Gastrocnemius medialis (tissue), 4 donors: ENCODE measurements around the gene BRWD1.

ENCODE experiments used
- POLR2A ChIP-seq, 2 donors: fragments of 450-650 bp; IDR thresholded peaks; one replicate each; pipeline ENCODE4 v1.6.1; 2017; ENCODE audit warnings: antibody characterized with exemption in 2 of 2, mild to moderate bottlenecking in 2 of 2, moderate library complexity in 2 of 2
- TF ChIP-seq, protein P1 (sequence below), 5 experiments: fragments of 450-650 bp in 3 of 5; fragments of 200-600 bp in 2 of 5; sonication (generic) in 2 of 5; IDR thresholded peaks in 4 of 5; conservative IDR thresholded peaks in 1 of 5; 1 replicate in 4 of 5; 2 replicates in 1 of 5; pipeline ENCODE4 v1.5.1; 2016 to 2019; ENCODE audit warnings: antibody characterized with exemption in 5 of 5, mild to moderate bottlenecking in 3 of 5, moderate library complexity in 3 of 5

DNA sequence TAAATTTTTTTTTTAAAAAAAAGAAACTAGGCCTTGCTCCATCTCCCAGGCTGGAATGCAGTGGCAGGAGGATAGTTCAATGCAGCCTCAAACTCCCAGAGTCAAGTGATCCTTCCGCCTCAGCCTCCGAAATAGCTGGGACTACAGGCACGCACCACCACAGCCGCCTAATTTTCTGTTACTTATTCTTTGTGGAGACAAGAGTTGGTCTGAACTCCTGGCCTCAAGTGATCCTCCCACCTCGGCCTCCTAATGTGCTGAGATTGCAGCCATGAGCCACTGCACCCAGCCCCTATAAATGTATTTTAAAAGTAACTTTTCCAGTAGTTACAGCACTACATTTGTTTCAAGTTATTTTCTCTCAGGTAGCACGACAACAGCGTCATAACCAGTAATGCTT, 2.3 kb downstream of the BRWD1 start:
- TF ChIP-seq, protein P1, sequence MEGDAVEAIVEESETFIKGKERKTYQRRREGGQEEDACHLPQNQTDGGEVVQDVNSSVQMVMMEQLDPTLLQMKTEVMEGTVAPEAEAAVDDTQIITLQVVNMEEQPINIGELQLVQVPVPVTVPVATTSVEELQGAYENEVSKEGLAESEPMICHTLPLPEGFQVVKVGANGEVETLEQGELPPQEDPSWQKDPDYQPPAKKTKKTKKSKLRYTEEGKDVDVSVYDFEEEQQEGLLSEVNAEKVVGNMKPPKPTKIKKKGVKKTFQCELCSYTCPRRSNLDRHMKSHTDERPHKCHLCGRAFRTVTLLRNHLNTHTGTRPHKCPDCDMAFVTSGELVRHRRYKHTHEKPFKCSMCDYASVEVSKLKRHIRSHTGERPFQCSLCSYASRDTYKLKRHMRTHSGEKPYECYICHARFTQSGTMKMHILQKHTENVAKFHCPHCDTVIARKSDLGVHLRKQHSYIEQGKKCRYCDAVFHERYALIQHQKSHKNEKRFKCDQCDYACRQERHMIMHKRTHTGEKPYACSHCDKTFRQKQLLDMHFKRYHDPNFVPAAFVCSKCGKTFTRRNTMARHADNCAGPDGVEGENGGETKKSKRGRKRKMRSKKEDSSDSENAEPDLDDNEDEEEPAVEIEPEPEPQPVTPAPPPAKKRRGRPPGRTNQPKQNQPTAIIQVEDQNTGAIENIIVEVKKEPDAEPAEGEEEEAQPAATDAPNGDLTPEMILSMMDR (IDR thresholded peaks at IDR 0.05 in 4 of 5, conservative IDR thresholded peaks at IDR 0.05 in 1 of 5), result no peak
- no peak for TF ChIP-seq POLR2A (IDR thresholded peaks at IDR 0.05)
